ENCODE results near the gene RASSF8. TPM values are rescaled to one million over a fixed set of nuclear protein-coding genes. Genes with fewer than 3 reads are reported as not detected.

The RASSF8 gene
- polyA plus RNA-seq, 3 donors: 0.08 to 0.39 TPM; not detected in 1

- intact Hi-C loops (cut with micrococcal nuclease): no loop called here
- Histone ChIP-seq H3K9me3 (replicated peaks in 1 of 2; ENCODE audit: control insufficient read depth in 1 of 2, insufficient read depth in 1 of 2, low read length in 2 of 2) (no peaks in the 10 kb centered on the region), H3K4me3 (replicated peaks in 1 of 3; ENCODE audit: low read depth in 2 of 3, low read length in 3 of 3) (no peak overlapping the region), H3K36me3 (replicated peaks in 1 of 2; ENCODE audit: control insufficient read depth in 1 of 2, insufficient read depth in 2 of 2, low read length in 2 of 2) (no peaks in the 10 kb centered on the region), H4K20me1 (ENCODE audit: insufficient read depth, low read length) (no peaks in the 10 kb centered on the region), H3K4me1 (ENCODE audit: control insufficient read depth in 1 of 2, insufficient read depth in 2 of 2, low read length in 2 of 2) (peaks cover 8 to 9% of the 10 kb centered on the region in 2 donors), H3K27me3 (ENCODE audit: control insufficient read depth in 2 of 2, insufficient read depth in 2 of 2, low read length in 2 of 2) (no peaks in the 10 kb centered on the region), H2AFZ (ENCODE audit: insufficient read depth, low read depth, low read length, poor library complexity, severe bottlenecking) (no peak overlapping the region), H3K9ac (ENCODE audit: insufficient read depth, low read length, poor library complexity, severe bottlenecking) (no peak overlapping the region), H3K79me2 (ENCODE audit: insufficient read depth, low read length) (no peaks in the 10 kb centered on the region), H3K4me2 (replicated peaks; ENCODE audit: extremely low read depth, low read length, poor library complexity, severe bottlenecking) (no peak overlapping the region), H3K27ac (ENCODE audit: low read depth in 1 of 2, low read length in 2 of 2) (no peak overlapping the region)
- Mint-ChIP-seq H3K9me3 (no peaks in the 10 kb centered on the region), H3K27me3 (ENCODE audit: low read depth in 3 of 3) (peaks cover 2 to 16% (median 2%) of the 10 kb centered on the region in 3 donors), H3K36me3 (no peaks in the 10 kb centered on the region), H3K27ac (no peak overlapping the region), H3K4me3 (no peak overlapping the region), H3K4me1 (peaks cover 15% of the 10 kb centered on the region)
- DNase-seq: no peak
- TF ChIP-seq CTCF (IDR thresholded peaks at IDR 0.05): no peak
- WGBS (ENCODE audit: insufficient coverage): no CpG with 5 or more reads among the region's 2 CpGs
Observed at GRCh38 chr12:26108915-26109314, 150.4 kb downstream of the RASSF8 start.

GRCh38 chr12:26109343-26109881 lies 150.9 kb downstream of the RASSF8 start:
- Histone ChIP-seq H3K4me1 (ENCODE audit: control insufficient read depth in 1 of 2, insufficient read depth in 2 of 2, low read length in 2 of 2) (peaks cover 10 to 14% of the 10 kb centered on the region in 2 donors), H3K79me2 (ENCODE audit: insufficient read depth, low read length) (no peaks in the 10 kb centered on the region), H3K9ac (ENCODE audit: insufficient read depth, low read length, poor library complexity, severe bottlenecking) (no peak overlapping the region), H3K9me3 (replicated peaks in 1 of 2; ENCODE audit: control insufficient read depth in 1 of 2, insufficient read depth in 1 of 2, low read length in 2 of 2) (no peaks in the 10 kb centered on the region), H3K4me3 (replicated peaks in 1 of 3; ENCODE audit: low read depth in 2 of 3, low read length in 3 of 3) (no peak overlapping the region), H3K27me3 (ENCODE audit: control insufficient read depth in 2 of 2, insufficient read depth in 2 of 2, low read length in 2 of 2) (no peaks in the 10 kb centered on the region), H2AFZ (ENCODE audit: insufficient read depth, low read depth, low read length, poor library complexity, severe bottlenecking) (no peak overlapping the region), H3K4me2 (replicated peaks; ENCODE audit: extremely low read depth, low read length, poor library complexity, severe bottlenecking) (no peak overlapping the region), H4K20me1 (ENCODE audit: insufficient read depth, low read length) (no peaks in the 10 kb centered on the region), H3K36me3 (replicated peaks in 1 of 2; ENCODE audit: control insufficient read depth in 1 of 2, insufficient read depth in 2 of 2, low read length in 2 of 2) (no peaks in the 10 kb centered on the region), H3K27ac (ENCODE audit: low read depth in 1 of 2, low read length in 2 of 2) (no peak overlapping the region)
- peaks cover 13% of the 10 kb centered on the region for H3K4me1 Mint-ChIP-seq
- H3K9me3 Mint-ChIP-seq: no peaks in the 10 kb centered on the region
- peaks cover 2 to 16% (median 2%) of the 10 kb centered on the region in 3 donors for H3K27me3 Mint-ChIP-seq (ENCODE audit: low read depth in 3 of 3)
- TF ChIP-seq CTCF (IDR thresholded peaks at IDR 0.05): no peak
- intact Hi-C loops (cut with micrococcal nuclease): no loop called here
- DNase-seq: no peak
- H3K4me3 Mint-ChIP-seq: no peak overlapping the region
- H3K27ac Mint-ChIP-seq: no peak overlapping the region
- no peaks in the 10 kb centered on the region for H3K36me3 Mint-ChIP-seq
- 84% methylated on average over 3 of the region's 10 CpGs for WGBS (ENCODE audit: insufficient coverage)
